ENCODE measurements around the gene ZNF219.
A peak's percentile ranks its signal among the peaks of the same experiment; 100 is the strongest.

Gene ZNF219

DNA sequence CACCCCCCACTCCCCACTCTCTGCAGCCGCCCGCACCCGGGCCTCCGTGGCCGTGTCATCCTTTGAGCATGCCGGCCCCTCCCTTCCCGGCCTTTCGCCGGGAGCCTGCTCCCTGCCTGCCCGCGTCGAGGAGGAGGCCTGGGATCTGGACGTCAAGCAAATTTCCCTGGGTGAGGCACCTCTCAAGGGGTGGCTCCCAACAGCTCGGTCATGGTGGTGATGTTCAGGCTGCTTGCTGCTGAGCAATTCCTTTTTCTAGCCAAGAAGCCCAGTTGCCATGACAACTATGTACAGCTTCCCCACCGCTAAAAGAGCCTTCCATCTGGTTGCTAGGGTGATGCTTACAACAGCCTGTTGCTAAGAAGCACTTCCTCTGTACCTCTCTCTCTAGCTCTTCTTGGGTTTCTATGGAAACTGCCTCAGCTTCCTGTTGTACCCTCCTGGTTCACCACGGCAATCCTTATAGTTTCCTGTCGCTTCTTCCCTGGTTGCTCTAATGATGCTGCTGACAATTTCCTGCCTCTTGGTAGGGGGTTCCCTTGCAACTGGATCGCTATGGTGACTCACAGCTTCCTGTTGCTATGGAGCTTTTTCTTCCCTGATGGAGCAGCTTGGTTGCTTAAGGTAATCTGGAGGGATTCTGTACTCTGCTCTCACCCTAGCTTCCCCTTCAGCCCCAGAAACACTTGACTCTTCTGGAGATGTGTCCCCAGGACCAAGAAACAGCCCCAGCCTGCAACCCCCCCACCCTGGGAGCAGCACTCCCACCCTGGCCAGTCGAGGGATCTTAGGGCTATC is 11.0 kb downstream of the ZNF219 start:
- peak in 1 of 2 donors; percentile 37 for DNase-seq (ENCODE audit: low read depth in 2 of 2)

DNA sequence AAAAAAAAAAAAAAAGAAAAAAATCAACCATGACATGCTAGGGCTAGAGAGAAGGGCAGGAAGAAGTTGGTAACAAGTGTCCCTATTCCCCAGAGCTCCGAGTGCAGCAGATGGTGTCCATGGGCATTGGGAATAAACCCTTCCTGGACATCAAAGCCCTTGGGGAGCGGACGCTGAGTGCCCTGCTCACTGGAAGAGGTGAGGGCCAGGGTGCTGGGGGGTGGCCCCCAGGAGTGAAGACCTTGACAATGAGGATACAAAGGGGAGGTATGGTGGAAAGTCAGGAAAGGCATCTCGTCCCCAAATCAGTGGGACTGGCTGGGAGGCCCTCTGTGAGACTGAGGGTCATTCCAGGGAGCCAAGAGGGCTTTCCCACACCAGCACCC is 11.6 kb downstream of the ZNF219 start:
- DNase-seq (ENCODE audit: low read depth in 2 of 2) = no peak

DNA sequence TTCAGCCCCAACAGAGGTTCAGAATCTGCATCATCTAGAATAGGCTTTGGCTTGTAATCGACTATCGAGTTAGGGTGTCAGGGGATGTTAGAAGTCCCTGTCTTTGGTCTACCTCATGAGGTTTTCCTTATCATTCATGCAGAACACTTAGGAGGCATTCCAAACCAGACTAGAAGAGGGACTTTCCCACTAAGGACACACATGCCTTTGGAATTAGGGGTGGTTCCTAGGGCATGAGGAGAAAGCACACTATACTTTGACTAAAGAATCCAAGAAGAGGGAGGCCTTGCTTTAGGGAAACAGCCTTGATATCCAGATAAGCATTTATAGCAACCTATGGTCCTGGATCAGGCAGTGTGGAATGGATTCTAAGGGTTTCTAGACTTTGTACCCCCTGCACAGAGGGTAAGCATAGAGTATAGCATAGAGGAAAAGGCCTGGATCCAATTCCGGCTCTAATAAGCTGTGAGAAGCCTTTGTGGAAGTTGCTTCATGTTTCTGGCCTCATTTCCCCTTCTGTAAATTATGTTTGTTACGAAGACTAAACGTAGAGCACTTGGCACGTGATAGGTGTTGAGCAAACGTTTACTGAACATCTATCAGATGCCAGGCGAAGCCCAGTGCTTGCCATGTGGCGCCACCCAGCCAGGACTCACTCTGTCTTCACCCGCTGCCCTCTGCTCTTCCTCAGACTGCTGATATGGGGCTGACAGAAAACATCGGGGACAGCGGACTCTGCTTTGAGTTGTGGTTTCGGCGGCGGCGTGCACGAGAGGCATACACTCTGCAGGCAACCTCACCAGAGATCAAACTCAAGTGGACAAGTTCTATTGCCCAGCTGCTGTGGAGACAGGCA is 13.2 kb downstream of the ZNF219 start:
- DNase-seq (ENCODE audit: low read depth in 2 of 2) = no peak

DNA sequence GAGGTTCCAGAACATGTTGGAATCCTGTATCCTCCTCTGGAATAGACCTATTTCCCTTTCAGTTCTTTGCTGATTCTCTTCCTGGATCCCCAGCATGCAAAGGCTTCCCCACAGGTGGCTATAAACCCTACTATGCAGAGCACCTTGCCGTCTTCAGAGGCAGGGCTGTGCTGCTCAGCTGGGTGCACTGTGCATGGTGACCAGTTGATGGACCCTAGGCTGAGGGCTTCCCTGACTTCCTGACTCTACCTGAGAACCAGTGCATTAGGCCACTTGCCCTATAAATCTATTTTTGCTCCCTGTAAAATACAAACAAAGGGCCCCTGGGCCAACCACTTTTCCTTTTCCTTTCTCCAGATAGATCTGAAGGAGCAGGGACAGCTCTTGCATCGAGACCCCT is 14.1 kb downstream of the ZNF219 start:
- DNase-seq (ENCODE audit: low read depth in 2 of 2) = no peak

DNA sequence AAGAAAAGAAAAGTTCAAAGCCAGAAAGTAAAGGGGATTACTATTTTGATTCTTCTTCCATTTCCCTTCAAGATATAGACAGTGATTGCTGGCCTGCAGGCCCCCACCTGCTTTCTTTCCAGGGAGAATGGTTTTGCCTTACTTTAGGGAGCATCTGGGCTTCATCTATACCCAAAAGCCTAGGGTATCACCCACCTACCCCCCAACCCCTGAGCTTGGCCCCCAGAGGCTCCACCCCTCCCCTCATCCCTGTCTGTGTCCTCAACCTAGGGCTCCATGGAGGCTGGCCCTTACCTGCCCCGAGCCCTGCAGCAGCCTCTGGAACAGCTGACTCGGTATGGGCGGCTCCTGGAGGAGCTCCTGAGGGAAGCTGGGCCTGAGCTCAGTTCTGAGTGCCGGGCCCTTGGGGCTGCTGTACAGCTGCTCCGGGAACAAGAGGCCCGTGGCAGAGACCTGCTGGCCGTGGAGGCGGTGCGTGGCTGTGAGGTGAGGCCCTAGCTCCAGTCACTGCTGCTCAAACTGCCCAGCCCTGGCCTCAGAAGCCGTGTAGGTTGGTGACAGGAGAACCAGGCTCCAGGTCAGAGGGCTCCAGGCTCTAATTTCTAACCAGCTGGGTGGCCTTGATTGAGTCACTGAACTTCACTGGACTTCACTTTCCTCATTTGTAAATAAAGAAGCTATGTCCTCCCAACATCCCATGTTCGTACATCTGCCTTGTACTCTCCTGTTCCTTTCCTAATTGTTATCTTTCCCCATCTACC is 14.7 kb downstream of the ZNF219 start:
- no peak for DNase-seq (ENCODE audit: low read depth in 2 of 2)

DNA sequence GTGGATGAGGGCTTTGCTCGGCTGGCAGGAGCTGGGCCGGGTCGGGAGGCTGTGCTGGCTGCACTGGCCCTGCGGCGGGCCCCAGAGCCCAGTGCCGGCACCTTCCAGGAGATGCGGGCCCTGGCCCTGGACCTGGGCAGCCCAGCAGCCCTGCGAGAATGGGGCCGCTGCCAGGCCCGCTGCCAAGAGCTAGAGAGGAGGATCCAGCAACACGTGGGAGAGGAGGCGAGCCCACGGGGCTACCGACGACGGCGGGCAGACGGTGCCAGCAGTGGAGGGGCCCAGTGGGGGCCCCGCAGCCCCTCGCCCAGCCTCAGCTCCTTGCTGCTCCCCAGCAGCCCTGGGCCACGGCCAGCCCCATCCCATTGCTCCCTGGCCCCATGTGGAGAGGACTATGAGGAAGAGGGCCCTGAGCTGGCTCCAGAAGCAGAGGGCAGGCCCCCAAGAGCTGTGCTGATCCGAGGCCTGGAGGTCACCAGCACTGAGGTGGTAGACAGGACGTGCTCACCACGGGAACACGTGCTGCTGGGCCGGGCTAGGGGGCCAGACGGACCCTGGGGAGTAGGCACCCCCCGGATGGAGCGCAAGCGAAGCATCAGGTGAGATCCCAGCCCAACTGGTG is 16.8 kb downstream of the ZNF219 start:
- DNase-seq (ENCODE audit: low read depth in 2 of 2) = no peak

DNA sequence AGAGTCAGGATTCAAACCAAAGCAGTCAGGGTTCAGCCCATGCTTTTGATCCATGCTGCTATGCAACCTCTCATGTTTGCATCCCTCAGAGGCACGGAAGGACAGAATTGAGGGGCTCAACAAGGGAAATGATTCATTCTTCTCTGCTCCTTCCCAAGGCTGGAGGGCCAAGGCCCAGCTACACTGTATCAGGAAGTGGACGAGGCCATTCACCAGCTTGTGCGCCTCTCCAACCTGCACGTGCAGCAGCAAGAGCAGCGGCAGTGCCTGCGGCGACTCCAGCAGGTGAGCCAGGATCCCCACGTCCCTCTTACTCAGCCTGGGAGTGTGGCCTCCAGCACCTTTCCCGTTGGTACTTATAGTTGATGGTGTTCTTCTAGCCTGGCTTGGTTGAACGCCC is 19.7 kb downstream of the ZNF219 start:
- no peak for DNase-seq (ENCODE audit: low read depth in 2 of 2)

DNA sequence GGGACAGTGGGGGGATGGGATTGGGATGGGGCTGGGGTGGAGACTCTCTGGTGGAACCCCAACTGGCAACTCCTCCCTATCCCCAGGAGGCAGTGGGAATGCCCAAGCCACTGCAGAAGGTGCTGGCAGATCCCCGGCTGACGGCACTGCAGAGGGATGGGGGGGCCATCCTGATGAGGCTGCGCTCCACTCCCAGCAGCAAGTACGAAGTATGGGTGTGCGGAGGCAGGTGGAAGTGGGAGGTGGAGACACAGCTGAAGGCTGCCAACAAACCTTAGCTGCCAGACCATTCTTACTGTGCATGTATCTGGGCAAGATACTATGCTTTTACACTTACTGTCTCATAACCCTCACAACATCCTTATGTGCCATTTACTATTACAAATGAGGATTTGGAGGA is 20.2 kb downstream of the ZNF219 start:
- no peak for DNase-seq (ENCODE audit: low read depth in 2 of 2)

DNA sequence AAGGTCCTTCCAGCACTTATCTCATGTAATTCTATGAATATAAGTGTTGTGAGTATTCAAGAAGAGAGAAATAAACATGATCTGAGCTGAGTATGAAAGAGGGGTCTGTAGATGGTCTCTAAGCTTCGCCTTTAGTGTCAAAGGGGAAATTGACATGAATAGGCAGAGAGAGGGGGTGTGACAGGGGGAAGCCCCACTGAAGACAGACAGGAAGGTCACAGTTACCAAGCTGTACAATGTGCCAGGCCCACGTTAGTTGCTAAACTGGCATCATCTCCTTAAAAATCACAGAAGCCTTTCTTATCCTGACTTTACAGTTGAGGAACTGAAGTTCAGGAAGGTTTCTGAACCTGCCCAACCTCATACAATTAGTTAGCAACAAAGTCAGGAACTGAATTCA is 20.8 kb downstream of the ZNF219 start:
- no peak for DNase-seq (ENCODE audit: low read depth in 2 of 2)

DNA sequence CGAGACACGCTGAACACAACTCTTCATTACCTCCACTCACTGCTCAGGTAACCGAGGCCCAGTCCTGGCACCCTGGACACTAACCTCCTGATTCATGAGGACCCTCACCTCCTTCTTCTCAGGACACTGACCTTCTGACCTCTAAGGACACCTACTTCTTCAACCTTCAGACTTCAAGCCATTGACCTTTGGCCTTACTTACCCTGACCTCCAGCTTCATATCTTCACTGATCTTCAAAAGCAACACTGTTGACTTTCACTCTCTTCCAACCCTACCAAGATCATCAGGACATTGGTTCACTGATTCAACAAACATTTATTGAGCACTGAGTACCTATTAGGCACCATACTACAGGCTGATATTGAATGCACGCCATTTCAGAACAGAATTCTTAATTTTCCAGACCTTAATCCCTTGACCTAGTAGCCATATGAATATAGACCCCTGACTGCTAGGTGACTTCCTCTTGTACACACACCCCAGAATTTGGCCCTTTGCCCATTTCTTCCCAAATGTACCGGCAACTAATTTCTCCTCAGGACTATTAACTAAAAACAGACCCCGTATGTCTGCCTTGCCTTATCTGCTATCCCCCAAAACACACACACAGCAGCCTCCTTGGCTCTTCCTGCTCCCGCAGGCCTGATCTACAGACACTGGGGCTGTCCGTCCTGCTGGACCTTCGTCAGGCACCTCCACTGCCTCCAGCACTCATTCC is 22.6 kb downstream of the ZNF219 start:
- no peak for DNase-seq (ENCODE audit: low read depth in 2 of 2)

DNA sequence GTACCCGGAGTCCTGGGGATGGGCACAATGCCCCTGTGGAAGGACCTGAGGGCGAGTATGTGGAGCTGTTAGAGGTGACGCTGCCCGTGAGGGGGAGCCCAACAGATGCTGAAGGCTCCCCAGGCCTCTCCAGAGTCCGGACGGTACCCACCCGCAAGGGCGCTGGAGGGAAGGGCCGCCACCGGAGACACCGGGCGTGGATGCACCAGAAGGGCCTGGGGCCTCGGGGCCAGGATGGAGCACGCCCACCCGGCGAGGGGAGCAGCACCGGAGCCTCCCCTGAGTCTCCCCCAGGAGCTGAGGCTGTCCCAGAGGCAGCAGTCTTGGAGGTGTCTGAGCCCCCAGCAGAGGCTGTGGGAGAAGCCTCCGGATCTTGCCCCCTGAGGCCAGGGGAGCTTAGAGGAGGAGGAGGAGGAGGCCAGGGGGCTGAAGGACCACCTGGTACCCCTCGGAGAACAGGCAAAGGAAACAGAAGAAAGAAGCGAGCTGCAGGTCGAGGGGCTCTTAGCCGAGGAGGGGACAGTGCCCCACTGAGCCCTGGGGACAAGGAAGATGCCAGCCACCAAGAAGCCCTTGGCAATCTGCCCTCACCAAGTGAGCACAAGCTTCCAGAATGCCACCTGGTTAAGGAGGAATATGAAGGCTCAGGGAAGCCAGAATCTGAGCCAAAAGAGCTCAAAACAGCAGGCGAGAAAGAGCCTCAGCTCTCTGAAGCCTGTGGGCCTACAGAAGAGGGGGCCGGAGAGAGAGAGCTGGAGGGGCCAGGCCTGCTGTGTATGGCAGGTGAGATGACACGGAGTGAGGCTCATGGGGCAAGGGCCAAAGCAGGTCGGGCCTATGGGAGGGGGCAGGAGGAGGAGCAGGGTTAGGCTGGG is 23.8 kb downstream of the ZNF219 start:
- DNase-seq (ENCODE audit: low read depth in 2 of 2) = no peak

DNA sequence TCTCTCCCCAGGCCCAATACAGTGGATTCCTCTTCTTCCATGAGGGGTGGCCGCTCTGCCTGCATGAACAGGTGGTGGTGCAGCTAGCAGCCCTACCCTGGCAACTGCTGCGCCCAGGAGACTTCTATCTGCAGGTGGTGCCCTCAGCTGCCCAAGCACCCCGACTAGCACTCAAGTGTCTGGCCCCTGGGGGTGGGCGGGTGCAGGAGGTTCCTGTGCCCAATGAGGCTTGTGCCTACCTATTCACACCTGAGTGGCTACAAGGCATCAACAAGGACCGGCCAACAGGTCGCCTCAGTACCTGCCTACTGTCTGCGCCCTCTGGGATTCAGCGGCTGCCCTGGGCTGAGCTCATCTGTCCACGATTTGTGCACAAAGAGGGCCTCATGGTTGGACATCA is 24.5 kb downstream of the ZNF219 start:
- DNase-seq (ENCODE audit: low read depth in 2 of 2) = no peak

DNA sequence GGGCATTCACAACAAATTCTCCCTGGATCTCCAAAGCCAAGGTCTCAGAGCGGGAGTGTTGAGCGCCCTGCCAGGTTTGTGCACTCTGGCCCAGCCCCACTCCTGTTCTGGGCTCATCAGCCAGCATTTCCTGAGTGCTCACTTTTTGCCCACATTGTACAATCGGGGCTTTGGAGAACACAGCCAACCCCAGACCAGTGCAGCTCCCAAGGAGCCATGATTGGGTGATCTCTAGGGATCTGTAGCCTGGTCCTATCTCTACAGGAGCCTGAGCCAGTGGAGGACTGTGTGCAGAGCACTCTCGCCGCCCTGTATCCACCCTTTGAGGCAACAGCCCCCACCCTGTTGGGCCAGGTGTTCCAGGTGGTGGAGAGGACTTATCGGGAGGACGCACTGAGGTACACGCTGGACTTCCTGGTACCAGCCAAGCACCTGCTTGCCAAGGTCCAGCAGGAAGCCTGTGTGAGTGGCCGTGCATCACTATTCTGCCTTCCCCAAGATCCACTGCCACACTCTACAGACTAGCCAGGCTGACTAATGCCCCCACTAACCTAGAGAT is 25.6 kb downstream of the ZNF219 start:
- no peak for DNase-seq (ENCODE audit: low read depth in 2 of 2)

DNA sequence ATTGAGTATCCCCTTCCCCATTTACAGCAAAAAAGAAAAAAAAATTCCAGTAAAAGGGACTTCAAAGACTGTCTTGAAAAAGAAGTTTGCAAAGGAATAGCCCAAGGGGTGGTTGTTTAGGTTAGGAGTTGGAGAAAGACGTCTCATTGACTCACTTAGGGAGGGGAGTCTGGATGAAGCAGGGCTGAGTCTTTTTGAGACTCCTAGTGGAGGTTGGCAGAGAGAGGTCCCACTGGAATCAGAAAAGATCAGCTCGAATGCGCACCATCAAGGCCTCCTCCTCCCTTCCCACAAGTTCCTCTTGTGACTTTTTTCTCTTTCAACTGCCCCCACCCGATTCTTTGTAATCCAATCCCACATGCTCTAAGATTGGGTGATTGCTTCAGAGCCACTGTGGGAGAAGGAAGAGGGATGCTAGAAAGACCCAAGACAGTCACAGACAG is 26.4 kb downstream of the ZNF219 start:
- DNase-seq (ENCODE audit: low read depth in 2 of 2) = no peak

DNA sequence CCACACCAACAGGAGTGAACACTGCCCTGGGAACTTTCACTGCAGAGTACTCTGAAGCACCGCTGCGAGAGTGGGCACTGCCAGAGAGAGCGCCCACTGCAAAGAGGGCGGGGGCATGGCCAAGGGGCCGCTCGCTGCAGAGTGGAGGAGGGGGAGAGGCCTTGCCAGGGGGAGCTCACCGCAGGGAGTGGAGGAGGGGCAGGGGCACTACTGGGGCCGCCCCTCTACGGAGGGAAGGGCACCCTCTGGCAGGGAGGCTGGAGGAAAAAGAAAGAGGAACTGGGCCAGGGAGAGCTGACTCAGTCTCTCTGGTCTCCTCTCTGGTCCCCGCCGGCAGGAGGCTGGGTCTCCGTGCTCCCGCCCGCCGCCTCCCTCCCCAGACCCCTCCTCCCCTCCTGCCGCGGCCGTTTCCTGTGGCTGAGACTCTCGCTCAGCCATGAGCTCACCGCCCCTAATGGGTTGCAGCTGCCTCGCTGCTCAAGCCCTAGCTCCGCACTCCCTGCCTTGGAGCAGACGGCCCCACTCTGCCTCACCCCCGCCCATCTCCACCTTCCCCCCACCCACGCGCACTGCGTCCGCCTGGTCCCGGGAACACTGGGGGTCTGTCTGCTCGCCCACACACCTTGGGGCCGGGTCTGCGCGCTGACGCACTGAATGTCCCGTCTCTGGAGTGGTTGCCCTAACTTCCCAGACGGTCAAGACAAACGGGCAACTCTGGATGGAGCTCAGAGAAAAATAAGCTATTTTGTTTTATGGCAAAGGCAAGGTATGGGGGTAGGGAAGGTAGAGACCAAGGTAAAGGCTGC is 27.0 kb downstream of the ZNF219 start:
- DNase-seq (ENCODE audit: low read depth in 2 of 2) = no peak

DNA sequence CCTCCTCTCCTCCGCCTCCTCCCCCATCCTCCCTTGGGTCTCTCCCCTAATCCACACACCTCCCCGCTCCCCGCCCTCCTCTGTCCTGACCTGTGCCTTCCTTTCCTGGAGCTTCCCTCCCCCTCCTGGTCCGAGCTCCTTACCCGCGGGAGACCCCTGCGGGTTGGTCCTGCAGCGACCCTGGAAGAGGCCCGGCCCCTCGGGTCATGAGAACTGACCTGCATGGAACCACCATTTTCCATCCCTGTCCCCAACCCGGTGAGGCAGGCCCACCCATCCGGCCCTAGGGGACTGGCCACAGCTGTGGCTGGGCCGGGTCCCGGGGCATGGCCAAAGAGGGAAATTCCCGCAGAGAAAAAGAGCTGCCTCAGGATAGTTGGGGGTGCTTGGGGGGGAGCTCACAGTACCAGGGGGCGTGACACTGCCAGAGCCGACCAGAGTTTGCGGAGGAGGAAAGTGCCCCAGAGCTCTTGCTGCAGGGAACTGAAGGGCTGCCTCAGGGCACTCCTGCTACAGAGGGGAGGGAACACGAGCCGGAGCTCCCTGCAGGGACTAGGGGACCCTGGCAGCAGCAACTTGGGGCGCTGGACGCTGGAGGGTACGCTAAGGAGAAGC is 27.7 kb downstream of the ZNF219 start:
- DNase-seq (ENCODE audit: low read depth in 2 of 2) = no peak

DNA sequence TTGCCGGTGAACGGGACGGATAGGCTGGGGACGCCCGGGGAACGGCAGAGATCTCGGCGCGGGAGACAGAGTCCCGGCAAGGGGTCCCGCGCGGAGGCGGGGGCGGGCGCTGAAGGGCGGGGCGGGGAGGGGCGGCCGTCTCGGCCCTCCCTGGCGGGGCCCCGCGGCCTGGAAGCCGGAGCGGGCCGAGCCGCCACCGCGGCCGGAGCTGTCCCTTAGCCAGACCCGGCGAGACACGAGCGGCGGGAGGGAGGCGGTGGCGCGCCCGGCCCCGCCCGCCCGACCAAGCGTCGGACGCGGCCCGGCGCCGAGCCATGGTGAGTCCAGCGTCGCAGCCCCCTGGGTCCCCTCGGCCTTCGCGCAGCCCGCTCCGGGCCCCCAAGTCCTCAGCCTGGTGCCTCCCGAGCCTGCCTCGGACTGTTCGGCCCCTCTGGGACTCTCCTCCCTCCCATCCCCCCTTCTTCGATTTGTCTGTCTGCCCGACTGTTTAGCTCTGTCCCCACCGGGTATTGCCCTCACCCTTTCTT is 28.3 kb downstream of the ZNF219 start, which contains the start of gene ARHGEF40:
TSS of gene ARHGEF40 (plus strand) at position 222 of the 527 bp plus-strand sequence. CDS start at position 315, 93 bp downstream.
- no peak for DNase-seq (ENCODE audit: low read depth in 2 of 2)

DNA sequence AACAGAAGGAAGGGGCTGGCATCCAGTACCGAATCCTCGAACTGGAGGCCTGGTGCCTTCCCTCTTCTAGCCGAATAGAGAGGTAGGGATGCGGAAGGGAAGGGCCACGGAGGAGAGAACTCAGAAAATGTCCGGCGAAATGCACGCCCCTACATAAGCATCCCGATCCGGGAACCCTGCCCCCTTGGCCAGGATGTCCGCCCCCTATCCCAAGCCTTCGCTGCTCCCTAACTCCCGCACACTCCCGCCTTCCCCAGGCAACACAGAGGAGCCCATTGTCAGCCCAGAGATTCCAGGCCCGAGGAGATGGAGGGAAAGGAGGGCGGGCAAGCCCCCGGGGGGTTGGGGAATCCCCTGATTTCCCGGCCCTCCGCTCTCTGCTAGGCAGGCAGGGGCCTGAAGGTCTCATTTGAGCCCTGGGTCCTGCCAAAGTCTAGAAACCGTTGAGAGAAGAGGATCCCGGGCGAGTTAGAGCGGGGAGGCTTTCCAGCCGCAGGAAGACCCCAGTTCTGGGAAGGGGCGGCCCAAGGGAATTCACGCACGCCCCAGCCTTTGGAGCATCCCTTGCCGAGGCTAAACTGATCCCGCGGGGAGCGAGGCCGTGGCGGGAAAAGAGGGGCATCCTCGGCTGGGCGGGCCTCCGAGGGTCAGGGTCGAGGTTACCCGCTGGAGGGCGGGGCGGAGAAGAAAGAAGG is 28.9 kb downstream of the ZNF219 start:
- DNase-seq (ENCODE audit: low read depth in 2 of 2) = no peak

Data from stimulated activated CD8-positive, alpha-beta memory T cell treated with anti-CD3 and anti-CD28 coated beads, Interleukin-7, amount 100 ng/mL, for 1 hour (primary cell).